Neuronal stem cell (in vitro differentiated cells): ENCODE data around the gene IL31.
"Not testable (repeated sequence)": the region's sequence is repeated elsewhere in the genome, so short reads cannot be mapped to it uniquely, and the experiment has no call there.

Experiments used
- DNase-seq: peaks from one replicate; pipeline ENCODE4 v3.0.0-alpha.2; 2013; ENCODE audit warnings: low spot score
- H2AFZ ChIP-seq: one replicate; pipeline ENCODE4 v1.6.1; 2013; ENCODE audit warnings: mild to moderate bottlenecking, low read length, inconsistent platforms
- H2AK5ac ChIP-seq: 2 replicates; pipeline ENCODE4 v1.6.1; 2013; ENCODE audit warnings: low read depth, mild to moderate bottlenecking, inconsistent platforms, low read length, moderate library complexity, mixed read lengths
- H2BK120ac ChIP-seq: 2 replicates; pipeline ENCODE4 v1.6.1; 2013; ENCODE audit warnings: low read depth, mild to moderate bottlenecking, inconsistent platforms, low read length, moderate library complexity, mixed read lengths
- H2BK12ac ChIP-seq: one replicate; pipeline ENCODE4 v1.6.1; 2013; ENCODE audit warnings: low read length, inconsistent platforms
- H2BK15ac ChIP-seq: 2 replicates; pipeline ENCODE4 v1.6.1; 2013; ENCODE audit warnings: mild to moderate bottlenecking, low read length, inconsistent platforms, mixed read lengths
- H2BK5ac ChIP-seq: one replicate; pipeline ENCODE4 v1.6.1; 2013; ENCODE audit warnings: inconsistent platforms, mild to moderate bottlenecking, low read length, moderate library complexity
- H3K14ac ChIP-seq: one replicate; pipeline ENCODE4 v1.6.1; 2013; ENCODE audit warnings: low read length, inconsistent platforms
- H3K18ac ChIP-seq: 2 replicates; pipeline ENCODE4 v1.6.1; 2013; ENCODE audit warnings: low read length, inconsistent platforms
- H3K23ac ChIP-seq: 2 replicates; pipeline ENCODE4 v1.6.1; 2013; ENCODE audit warnings: low read depth, mild to moderate bottlenecking, mixed read lengths, low read length, inconsistent platforms; ENCODE audit not compliant: poor library complexity
- H3K27ac ChIP-seq: replicated peaks from 3 replicates; pipeline ENCODE4 v1.5.1; 2013; ENCODE audit warnings: low read length, inconsistent platforms
- H3K27me3 ChIP-seq, 3 experiments: 2 replicates each; pipeline ENCODE4 v1.6.1; 2013; ENCODE audit warnings: low read length in 3 of 3, mild to moderate bottlenecking in 2 of 3, inconsistent platforms in 1 of 3, low read depth in 1 of 3, mixed read lengths in 1 of 3, moderate library complexity in 1 of 3; ENCODE audit not compliant: control insufficient read depth in 3 of 3, insufficient read depth in 3 of 3
- H3K36me3 ChIP-seq, 2 donors: replicated peaks in 1 of 2; 2 replicates each; pipeline ENCODE4 v1.6.1; 2013; ENCODE audit warnings: low read length in 2 of 2; ENCODE audit not compliant: control insufficient read depth in 2 of 2, insufficient read depth in 2 of 2
- H3K4ac ChIP-seq: 2 replicates; pipeline ENCODE4 v1.6.1; 2013; ENCODE audit warnings: inconsistent platforms, mild to moderate bottlenecking, low read length, moderate library complexity
- H3K4me1 ChIP-seq, 2 donors: 1 replicate in 1 of 2; 2 replicates in 1 of 2; pipeline ENCODE4 v1.6.1; 2013; ENCODE audit warnings: low read length in 2 of 2, low read depth in 1 of 2; ENCODE audit not compliant: control insufficient read depth in 2 of 2, insufficient read depth in 1 of 2
- H3K4me2 ChIP-seq: one replicate; pipeline ENCODE4 v1.6.1; 2013; ENCODE audit warnings: mild to moderate bottlenecking, low read length, inconsistent platforms; ENCODE audit not compliant: insufficient read depth, poor library complexity, severe bottlenecking
- H3K4me3 ChIP-seq, 2 donors: 2 replicates each; pipeline ENCODE4 v1.5.1; 2013; ENCODE audit warnings: low read length in 2 of 2, mild to moderate bottlenecking in 2 of 2, inconsistent platforms in 1 of 2, moderate library complexity in 1 of 2
- H3K79me1 ChIP-seq: one replicate; pipeline ENCODE4 v1.6.1; 2013; ENCODE audit warnings: low read depth, mild to moderate bottlenecking, inconsistent platforms, low read length, moderate library complexity
- H3K9ac ChIP-seq: one replicate; pipeline ENCODE4 v1.6.1; 2013; ENCODE audit warnings: mild to moderate bottlenecking, low read depth, low read length, inconsistent platforms; ENCODE audit not compliant: poor library complexity
- H3K9me3 ChIP-seq, 2 donors: replicated peaks in 1 of 2; 2 replicates each; pipeline versions ENCODE3 to v1.6.1; 2013; ENCODE audit warnings: low read length in 2 of 2, mild to moderate bottlenecking in 2 of 2, inconsistent platforms in 1 of 2, low read depth in 1 of 2, mixed read lengths in 1 of 2, moderate library complexity in 1 of 2; ENCODE audit not compliant: control insufficient read depth in 2 of 2, insufficient read depth in 1 of 2
- H4K8ac ChIP-seq: one replicate; pipeline ENCODE4 v1.6.1; 2013; ENCODE audit warnings: low read depth, mild to moderate bottlenecking, inconsistent platforms, low read length, moderate library complexity
- H4K91ac ChIP-seq: one replicate; pipeline ENCODE4 v1.6.1; 2013; ENCODE audit warnings: low read length, low read depth, mild to moderate bottlenecking, inconsistent platforms; ENCODE audit not compliant: poor library complexity
- WGBS, 2 donors: extraction: QIAGEN DNeasy Blood & Tissue Kit; methylation state at CpG; one replicate each; pipeline ENCODE4 v1.1.7; 2013; ENCODE audit warnings: missing lambda C conversion rate in 2 of 2, mixed read lengths in 1 of 2; ENCODE audit not compliant: insufficient read length in 2 of 2, insufficient replicate concordance in 1 of 2; ENCODE audit errors: extremely low coverage in 2 of 2; 5-methylcytosine and 5-hydroxymethylcytosine counted together

Gene IL31

DNA sequence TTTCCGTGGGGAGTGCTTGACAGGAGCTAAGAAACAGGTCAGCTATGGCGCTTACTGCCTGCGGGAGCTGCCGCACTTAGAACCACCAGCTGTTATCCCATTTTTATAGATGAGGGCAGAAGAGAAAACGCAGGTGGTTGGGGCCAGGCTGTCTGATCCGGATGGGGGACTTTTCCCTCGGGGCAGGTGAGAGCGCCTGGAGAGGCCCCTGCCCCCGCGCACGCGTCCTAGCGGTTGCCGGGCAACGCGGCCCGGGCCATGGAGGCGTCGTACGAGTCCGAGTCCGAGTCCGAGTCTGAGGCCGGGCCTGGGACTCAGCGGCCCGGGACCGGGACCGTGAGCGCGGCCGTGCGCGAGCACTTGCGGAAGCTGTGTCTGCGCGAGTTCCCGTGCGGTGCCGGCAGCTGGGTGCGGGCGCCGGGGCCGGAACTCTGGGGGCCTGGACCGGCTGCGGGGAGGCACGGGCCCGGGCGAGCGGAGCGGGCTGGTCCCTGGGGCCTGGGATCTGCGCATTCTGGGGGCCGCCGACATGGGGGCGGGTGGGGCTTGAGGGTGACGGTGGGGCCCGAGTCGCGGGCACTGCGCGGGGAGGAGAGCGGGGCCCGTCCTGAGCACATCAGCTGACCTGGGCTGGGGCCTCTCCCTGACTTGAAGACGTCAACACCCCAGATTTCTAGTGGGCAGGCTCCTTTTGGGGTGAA is 9.0 kb upstream of the IL31 start, which contains the start of gene LRRC43:
TSS of gene LRRC43 (plus strand) at position 237 of the 701 bp plus-strand sequence. CDS start at position 259, 22 bp downstream.
- no peak within 1 kb of the TSS for H2AK5ac ChIP-seq
- no peak within 1 kb of the TSS for H3K23ac ChIP-seq
- no peak within 1 kb of the TSS for H4K91ac ChIP-seq
- H4K8ac ChIP-seq = peak within 1 kb of the TSS; percentile 1
- H3K4me3 ChIP-seq = peak within 1 kb of the TSS; percentile 45 to 87
- peak within 1 kb of the TSS; percentile 86 for H2BK12ac ChIP-seq
- no peaks in the 10 kb centered on the region for H3K79me1 ChIP-seq
- H2AFZ ChIP-seq = peak within 1 kb of the TSS; percentile 96
- peak within 1 kb of the TSS; percentile 91 for H3K18ac ChIP-seq
- WGBS, 2 donors = no CpG with 5 or more reads among the region's 63 CpGs
- peak; percentile 51 for DNase-seq
- no peak within 1 kb of the TSS for H2BK120ac ChIP-seq
- no peak within 1 kb of the TSS for H3K27ac ChIP-seq
- no peak within 1 kb of the TSS for H3K4ac ChIP-seq
- peak within 1 kb of the TSS; percentile 69 for H3K4me2 ChIP-seq
- peak within 1 kb of the TSS; percentile 38 for H3K14ac ChIP-seq
- peaks cover 0 to 2% of the 10 kb centered on the region in 2 donors for H3K4me1 ChIP-seq
- H3K36me3 ChIP-seq = no peaks in the 10 kb centered on the region
- H3K9me3 ChIP-seq = no peaks in the 10 kb centered on the region
- no peak within 1 kb of the TSS for H2BK5ac ChIP-seq
- peak within 1 kb of the TSS; percentile 67 for H2BK15ac ChIP-seq
- H3K9ac ChIP-seq = peak within 1 kb of the TSS; percentile 84
- H3K27me3 ChIP-seq = peaks cover 0 to 31% (median 10%) of the 10 kb centered on the region in 3 experiments

GRCh38 chr12:122176473-122176872 is 2.5 kb upstream of the IL31 start:
- not testable (repeated sequence) for H3K23ac ChIP-seq, H3K4me3 ChIP-seq, H3K9me3 ChIP-seq, H3K4me1 ChIP-seq, H3K18ac ChIP-seq, H2BK12ac ChIP-seq, H2BK15ac ChIP-seq, H2BK5ac ChIP-seq, H3K4ac ChIP-seq, H3K79me1 ChIP-seq, H3K36me3 ChIP-seq, H3K4me2 ChIP-seq, H2AK5ac ChIP-seq, H3K9ac ChIP-seq, H4K91ac ChIP-seq, H2AFZ ChIP-seq, H3K27ac ChIP-seq, H3K14ac ChIP-seq, DNase-seq, H4K8ac ChIP-seq, H2BK120ac ChIP-seq
- H3K27me3 ChIP-seq = peaks cover 0 to 10% (median 0%) of the 10 kb centered on the region in 3 experiments
- no CpG with 5 or more reads among the region's 4 CpGs for WGBS, 2 donors

DNA sequence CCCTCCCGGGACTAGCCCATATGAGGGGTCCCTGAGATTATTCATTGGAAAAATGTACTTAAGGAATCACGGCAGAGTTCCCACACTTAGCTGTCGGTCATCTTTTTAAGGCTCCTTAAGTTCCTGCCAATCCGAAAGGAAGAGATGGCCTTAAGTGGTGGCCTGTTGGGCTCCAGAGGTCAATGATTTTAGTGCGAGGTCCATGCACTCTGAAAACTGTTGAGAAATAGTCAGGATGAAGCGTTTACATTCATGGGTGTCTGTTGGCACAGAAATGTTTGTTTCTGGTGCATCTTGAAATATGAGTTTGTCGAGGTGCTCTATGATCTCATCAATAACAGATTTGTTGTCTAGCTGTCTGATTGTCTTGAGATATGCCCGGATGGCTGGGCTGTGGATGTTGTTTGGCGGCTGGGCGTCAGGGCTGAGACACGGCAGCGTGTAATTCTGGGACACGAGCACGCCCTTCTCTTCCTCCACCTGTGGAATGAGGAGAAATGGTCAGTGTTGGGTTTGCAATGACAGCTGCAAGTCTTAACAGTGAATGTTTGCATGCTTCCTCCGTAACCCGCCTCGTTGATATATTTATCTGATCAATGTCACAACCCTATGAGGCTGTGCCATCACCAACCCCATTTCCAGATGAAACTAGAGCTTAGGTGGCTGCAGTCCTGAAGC is 1.6 kb downstream of the IL31 start:
- DNase-seq = no peak

DNA sequence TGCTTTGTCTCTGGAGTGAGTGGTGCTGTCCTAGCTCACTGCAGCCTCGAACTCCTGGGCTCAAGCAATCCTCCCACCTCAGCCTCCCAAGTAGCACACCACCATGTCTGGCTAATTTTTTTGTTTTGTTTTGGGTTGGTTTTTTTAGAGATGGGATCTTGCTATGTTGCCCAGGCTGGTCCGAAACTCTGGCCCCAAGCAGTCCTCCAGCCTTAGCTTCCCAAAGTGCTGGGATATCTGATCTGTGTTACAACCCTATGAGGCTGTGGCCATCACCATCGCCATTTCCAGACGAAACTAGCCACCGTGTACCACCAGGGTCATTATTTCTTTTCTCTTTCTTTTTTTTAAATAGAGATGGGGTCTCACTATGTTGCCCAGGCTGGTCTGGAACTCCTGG is 2.6 kb downstream of the IL31 start:
- no peak overlapping the region for H3K18ac ChIP-seq
- peaks cover 0 to 10% (median 0%) of the 10 kb centered on the region in 3 experiments for H3K27me3 ChIP-seq
- no peak overlapping the region for H3K27ac ChIP-seq
- H3K36me3 ChIP-seq = no peaks in the 10 kb centered on the region
- no peak overlapping the region for H4K8ac ChIP-seq
- peaks cover 0 to 6% of the 10 kb centered on the region in 2 donors for H3K4me1 ChIP-seq
- H2BK15ac ChIP-seq = no peak overlapping the region
- no peak overlapping the region for H2BK5ac ChIP-seq
- no peak overlapping the region for H2BK12ac ChIP-seq
- no peak for DNase-seq
- no peak overlapping the region for H3K23ac ChIP-seq
- no peak overlapping the region for H2BK120ac ChIP-seq
- no peak overlapping the region for H3K9ac ChIP-seq
- no peak overlapping the region for H4K91ac ChIP-seq
- WGBS, 2 donors = no CpG with 5 or more reads among the region's 5 CpGs
- peaks cover 0 to 2% of the 10 kb centered on the region in 2 donors for H3K9me3 ChIP-seq
- H3K4me3 ChIP-seq = no peak overlapping the region
- H2AFZ ChIP-seq = no peak overlapping the region
- H3K14ac ChIP-seq = no peak overlapping the region
- H3K4ac ChIP-seq = no peak overlapping the region
- H3K79me1 ChIP-seq = no peaks in the 10 kb centered on the region
- no peak overlapping the region for H2AK5ac ChIP-seq
- no peak overlapping the region for H3K4me2 ChIP-seq

More for the DNA sequence above, 1.6 kb downstream of the IL31 start:
- no peak overlapping the region for H4K91ac ChIP-seq
- no peak overlapping the region for H2AK5ac ChIP-seq
- no peak overlapping the region for H2BK120ac ChIP-seq
- H3K18ac ChIP-seq = no peak overlapping the region
- H3K4me3 ChIP-seq = no peak overlapping the region
- H3K4ac ChIP-seq = no peak overlapping the region
- H3K9me3 ChIP-seq = peaks cover 0 to 2% of the 10 kb centered on the region in 2 donors
- no peak overlapping the region for H3K14ac ChIP-seq
- H2BK5ac ChIP-seq = no peak overlapping the region
- WGBS, 2 donors = no CpG with 5 or more reads among the region's 17 CpGs
- H2BK15ac ChIP-seq = no peak overlapping the region
- H3K36me3 ChIP-seq = no peaks in the 10 kb centered on the region
- H2BK12ac ChIP-seq = no peak overlapping the region
- no peak overlapping the region for H3K4me2 ChIP-seq
- H3K4me1 ChIP-seq = no peaks in the 10 kb centered on the region
- H3K27ac ChIP-seq = no peak overlapping the region
- no peaks in the 10 kb centered on the region for H3K79me1 ChIP-seq
- no peak overlapping the region for H3K23ac ChIP-seq
- peaks cover 0 to 10% (median 0%) of the 10 kb centered on the region in 3 experiments for H3K27me3 ChIP-seq
- no peak overlapping the region for H3K9ac ChIP-seq
- no peak overlapping the region for H4K8ac ChIP-seq
- no peak overlapping the region for H2AFZ ChIP-seq
